LNCAP (cell line): ENCODE results near the gene SLC25A6.

Experiments used
- TF ChIP-seq, protein P1 (sequence below): fragments of 450-650 bp; IDR thresholded peaks from 2 replicates; pipeline ENCODE4 v1.5.1; 2017; ENCODE audit warnings: mild to moderate bottlenecking

Gene SLC25A6

DNA sequence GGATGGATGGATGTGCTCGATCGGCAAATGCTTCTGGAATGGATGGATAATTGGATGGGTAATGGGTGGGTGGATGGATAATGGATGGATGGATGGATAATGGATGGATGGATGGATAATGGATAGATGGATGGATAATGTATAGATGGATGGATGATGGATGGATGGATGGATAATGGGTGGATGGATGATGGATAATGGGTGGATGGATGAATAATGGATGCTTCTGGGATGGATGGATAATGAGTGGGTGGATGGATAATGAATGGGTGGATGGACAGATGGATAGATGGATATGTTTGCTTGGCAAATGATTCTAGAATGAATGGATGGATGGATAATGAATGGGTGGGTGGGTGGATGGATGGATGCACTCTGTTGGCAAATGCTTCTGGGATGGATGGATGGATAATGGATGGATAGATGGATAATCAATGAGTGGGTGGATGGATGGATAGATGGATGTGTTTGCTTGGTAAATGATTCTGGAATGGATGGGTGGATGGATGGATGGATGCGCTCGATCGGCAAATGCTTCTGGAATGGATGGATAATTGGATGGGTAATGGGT, 3.8 kb upstream of the SLC25A6 start:
- TF ChIP-seq, protein P1, sequence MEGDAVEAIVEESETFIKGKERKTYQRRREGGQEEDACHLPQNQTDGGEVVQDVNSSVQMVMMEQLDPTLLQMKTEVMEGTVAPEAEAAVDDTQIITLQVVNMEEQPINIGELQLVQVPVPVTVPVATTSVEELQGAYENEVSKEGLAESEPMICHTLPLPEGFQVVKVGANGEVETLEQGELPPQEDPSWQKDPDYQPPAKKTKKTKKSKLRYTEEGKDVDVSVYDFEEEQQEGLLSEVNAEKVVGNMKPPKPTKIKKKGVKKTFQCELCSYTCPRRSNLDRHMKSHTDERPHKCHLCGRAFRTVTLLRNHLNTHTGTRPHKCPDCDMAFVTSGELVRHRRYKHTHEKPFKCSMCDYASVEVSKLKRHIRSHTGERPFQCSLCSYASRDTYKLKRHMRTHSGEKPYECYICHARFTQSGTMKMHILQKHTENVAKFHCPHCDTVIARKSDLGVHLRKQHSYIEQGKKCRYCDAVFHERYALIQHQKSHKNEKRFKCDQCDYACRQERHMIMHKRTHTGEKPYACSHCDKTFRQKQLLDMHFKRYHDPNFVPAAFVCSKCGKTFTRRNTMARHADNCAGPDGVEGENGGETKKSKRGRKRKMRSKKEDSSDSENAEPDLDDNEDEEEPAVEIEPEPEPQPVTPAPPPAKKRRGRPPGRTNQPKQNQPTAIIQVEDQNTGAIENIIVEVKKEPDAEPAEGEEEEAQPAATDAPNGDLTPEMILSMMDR: no peak

DNA sequence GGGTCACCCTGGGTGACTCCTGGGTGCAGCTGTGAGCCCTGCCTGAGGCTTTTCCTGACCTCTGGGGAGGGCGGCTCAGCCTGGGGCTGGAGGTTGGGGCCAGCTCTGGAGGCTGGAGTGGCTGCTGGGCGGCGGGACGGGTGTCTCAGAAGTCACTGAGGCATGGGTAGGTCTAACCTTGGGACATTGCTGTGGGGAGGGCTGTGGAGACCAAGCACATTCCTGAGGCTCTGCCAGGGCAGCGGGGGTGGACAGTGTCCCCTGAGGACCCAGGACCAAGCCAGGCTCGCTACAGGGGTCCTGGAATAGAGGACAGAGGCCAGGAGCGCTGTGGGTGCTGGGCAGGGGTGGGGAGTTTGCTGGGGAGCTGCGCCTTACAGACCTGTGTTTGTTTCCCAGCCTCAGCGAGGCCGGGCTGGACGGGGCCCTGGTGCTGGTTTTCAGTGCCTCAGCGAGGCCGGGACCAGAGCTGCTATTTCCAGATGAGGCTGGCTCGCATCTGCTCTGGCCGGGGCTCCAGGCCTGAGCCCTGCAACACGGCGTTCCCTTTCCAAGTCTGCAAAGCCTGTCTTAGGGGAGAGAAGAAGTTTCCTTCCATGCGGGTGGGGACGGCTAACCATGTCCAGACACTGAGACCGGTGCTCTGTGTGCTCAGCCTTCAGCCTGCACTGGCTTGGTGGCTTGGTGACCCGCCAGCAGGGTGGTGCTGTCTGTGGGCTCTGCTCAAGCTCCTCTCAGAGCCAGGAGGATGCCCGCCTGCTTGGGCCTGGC, 3.0 kb upstream of the SLC25A6 start:
- TF ChIP-seq, protein P1: no peak

DNA sequence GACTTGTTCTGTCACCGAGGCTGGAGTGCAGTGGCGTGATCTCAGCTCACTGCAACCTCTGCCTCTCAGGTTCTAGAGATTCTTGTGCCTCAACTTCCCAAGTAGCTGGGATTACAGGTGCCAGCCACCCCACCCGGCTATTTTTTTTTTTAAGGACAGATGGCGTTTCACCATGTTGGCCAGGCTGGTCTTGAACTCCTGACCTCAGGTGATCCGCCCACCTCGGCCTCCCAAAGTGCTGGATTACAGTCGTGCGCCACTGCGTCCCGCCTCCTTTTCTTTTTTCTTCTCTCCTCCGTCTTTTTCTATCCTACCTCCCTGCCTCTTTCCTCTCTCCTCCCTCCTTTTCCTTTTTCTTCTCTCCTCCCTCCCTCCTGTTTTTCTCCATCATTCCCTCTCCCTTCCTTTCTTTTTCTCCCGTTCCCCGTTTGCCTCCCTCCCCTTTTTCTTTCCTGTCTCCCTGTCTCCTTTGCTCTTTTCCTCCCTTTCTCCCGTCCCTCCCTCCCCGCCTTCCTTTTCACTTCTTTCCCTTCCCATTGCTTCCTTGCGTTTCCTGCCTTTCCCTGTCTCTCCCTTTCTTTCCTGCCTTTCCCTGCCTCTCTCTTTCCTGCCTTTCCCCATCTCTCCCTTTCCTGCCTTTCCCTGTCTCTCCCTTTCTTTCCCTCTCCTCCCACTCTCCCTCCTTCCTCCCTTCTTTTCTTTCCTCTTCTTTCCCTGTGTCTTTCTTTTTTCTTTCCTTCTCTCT, 2.1 kb upstream of the SLC25A6 start:
- TF ChIP-seq, protein P1: no peak

DNA sequence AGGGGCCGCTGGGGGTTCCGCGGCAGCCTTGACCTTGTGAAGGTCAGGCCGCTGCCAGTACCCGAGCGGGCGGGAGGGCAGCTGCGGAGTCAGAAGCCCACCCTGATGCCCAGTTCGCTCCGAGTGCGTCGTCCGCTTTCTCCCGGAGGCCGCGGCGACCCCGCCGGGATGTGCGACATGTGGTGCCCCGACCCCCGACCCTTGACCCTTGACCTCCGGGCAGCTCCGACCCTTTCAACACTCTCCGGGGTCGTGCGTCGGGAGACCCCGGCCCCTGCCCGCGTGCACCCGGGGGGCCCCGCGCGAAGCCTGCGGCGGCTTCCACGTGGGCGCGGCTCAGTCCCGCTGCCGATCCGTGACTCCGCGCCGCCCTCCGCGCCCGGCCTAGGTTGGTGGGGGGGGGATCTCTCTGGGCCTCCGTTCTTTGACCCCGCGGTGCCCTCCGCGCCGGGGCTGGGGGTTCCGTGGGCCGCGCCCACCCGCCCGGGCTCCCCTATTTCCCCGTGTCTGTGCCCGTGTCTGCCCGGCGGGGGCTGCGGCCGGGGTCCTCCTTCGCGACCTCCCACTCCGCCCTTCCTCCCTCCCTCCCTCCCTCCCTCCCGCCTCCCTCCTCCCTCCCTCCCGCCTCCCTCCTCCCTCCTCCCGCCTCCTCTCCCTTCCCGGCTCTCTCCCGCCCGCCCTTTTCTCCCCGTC, 609 bp upstream of the SLC25A6 start:
- TF ChIP-seq, protein P1: no peak

DNA sequence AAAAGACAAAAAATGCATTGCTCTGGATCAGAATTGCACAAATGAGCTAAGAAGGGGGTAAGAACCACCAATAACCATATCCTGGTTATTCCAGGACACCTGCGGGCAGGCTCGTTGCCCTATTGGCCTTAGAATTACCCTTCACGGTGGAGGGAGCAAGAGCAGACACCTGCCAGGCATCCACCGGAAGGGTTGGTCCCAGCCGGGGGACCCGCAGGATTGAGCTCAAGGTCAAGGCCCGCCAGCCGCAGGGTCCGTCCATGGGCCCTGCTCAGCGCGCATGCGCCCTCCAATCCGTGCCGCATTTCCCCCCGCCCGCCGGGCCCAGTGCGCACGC, 575 bp downstream of the SLC25A6 start:
- TF ChIP-seq, protein P1: no peak

DNA sequence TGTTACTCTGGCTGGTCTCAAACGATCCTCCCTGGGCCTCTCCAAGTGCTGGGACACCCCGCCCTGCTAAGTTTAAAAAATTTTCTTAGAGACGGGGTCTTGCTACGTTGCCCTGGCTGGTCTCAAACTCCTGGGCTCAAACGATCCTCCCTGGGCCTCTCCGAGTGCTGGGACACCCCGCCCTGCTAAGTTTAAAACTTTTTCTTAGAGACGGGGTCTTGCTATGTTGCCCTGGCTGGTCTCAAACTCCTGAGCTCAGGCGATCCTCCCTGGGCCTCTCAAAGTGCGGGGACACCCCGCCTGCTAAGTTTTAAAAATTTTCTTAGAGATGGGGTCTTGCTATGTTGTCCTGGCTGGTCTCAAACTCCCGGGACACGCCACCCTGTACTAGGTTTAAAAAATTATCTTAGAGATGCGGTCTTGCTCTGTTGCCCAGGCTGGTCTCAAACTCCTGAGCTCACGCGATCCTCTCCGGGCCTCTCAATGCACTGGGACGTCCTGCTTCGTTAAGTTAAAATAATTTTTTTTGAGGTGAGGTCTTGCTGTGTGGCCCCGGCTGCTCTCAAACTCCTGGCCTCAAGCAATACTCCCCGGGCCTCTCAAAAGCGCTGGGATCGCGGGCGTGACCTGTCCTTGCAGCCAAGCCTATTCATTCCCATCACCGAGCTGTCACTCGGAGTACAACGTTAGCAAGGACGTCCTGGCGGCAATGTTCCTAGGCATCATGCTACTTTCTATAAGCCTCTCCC, 1.1 kb downstream of the SLC25A6 start:
- TF ChIP-seq, protein P1: no peak

DNA sequence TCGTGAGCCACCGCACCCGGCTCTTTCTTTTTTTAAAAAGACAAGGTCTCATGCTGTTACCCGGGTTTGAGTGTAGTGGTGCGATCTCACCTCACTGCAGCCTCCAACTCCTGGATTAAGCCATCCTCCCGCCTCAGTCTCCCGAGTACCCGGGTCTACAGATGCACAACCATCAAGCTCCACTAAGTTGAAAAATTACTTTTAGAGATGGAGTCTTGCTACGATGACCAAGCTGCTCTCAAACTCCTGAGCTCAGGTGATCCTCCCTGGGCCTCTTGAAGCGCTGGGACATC, 2.0 kb downstream of the SLC25A6 start:
- TF ChIP-seq, protein P1: no peak
